PC-3 (cell line): Measurements from ENCODE around the gene TUBGCP6.

Experiments
- EZH2 ChIP-seq: fragments of 300-600 bp; sonication (generic); IDR thresholded peaks from one replicate; pipeline ENCODE4 v1.6.1; 2017; ENCODE audit warnings: antibody characterized with exemption, mild to moderate bottlenecking, low read length; ENCODE audit not compliant: unreplicated experiment
- TF ChIP-seq, protein P1 (sequence below): fragments of 300-600 bp; sonication (generic); conservative IDR thresholded peaks from 2 replicates; pipeline ENCODE4 v1.5.1; 2017; ENCODE audit warnings: antibody characterized with exemption, low read depth, mild to moderate bottlenecking, low read length

- TF ChIP-seq, protein P1, sequence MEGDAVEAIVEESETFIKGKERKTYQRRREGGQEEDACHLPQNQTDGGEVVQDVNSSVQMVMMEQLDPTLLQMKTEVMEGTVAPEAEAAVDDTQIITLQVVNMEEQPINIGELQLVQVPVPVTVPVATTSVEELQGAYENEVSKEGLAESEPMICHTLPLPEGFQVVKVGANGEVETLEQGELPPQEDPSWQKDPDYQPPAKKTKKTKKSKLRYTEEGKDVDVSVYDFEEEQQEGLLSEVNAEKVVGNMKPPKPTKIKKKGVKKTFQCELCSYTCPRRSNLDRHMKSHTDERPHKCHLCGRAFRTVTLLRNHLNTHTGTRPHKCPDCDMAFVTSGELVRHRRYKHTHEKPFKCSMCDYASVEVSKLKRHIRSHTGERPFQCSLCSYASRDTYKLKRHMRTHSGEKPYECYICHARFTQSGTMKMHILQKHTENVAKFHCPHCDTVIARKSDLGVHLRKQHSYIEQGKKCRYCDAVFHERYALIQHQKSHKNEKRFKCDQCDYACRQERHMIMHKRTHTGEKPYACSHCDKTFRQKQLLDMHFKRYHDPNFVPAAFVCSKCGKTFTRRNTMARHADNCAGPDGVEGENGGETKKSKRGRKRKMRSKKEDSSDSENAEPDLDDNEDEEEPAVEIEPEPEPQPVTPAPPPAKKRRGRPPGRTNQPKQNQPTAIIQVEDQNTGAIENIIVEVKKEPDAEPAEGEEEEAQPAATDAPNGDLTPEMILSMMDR: no peak
- TF ChIP-seq EZH2: no peak
Measured at GRCh38 chr22:50170453-50171318, 74.1 kb downstream of the TUBGCP6 start, which contains the start of gene PANX2.
